Measurements from ENCODE around the gene CRYGB.

CRYGB gene

DNA sequence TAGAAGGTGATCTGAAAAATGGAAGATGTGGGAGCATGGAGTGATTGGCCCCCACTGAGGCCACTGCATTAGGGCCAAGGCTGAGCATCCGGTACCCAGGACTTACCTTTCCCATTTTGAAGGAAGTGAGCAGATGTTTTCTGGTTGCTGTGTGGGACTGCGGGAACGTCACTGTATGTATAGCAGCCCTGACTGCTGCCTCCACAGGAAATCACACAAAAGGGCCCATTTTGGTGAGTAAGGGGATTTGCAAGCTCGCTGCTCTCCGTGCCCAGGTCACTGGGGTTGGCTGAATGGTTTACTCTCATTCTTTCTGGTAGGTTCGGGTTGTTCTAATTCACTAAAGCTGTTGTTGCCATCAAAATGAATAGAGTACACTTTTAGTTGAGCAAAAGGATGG is at the start of gene CRYGB:
CRYGB (minus strand) TSS at position 153 of the 400 bp plus-strand sequence; CDS start at position 115, 38 bp downstream.
- Histone ChIP-seq H3K79me2 (ENCODE audit: insufficient read depth, low read length) (no peaks in the 10 kb centered on the region), H3F3A (ENCODE audit: insufficient read depth) (no peaks in the 10 kb centered on the region), H4K20me1 (ENCODE audit: low read depth, low read length) (no peaks in the 10 kb centered on the region), H2AFZ (ENCODE audit: low read depth, low read length, severe bottlenecking) (no peak within 1 kb of the TSS), H3K27me3 (ENCODE audit: low read length) (no peaks in the 10 kb centered on the region), H3K9ac (ENCODE audit: low read length) (no peak within 1 kb of the TSS), H3K9me3 (ENCODE audit: insufficient read depth, low read length) (no peaks in the 10 kb centered on the region), H3K36me3 (ENCODE audit: low read length) (no peaks in the 10 kb centered on the region), H3K27ac (ENCODE audit: low read depth, low read length) (no peak within 1 kb of the TSS), H3K4me2 (ENCODE audit: low read depth, low read length, poor library complexity, severe bottlenecking) (no peak within 1 kb of the TSS), H3K4me3 (ENCODE audit: insufficient read depth, low read length, poor library complexity, severe bottlenecking) (no peak within 1 kb of the TSS), H3K9me2 (replicated peaks; ENCODE audit: insufficient read depth, low read length) (no peaks in the 10 kb centered on the region)
- TF ChIP-seq, protein P1, sequence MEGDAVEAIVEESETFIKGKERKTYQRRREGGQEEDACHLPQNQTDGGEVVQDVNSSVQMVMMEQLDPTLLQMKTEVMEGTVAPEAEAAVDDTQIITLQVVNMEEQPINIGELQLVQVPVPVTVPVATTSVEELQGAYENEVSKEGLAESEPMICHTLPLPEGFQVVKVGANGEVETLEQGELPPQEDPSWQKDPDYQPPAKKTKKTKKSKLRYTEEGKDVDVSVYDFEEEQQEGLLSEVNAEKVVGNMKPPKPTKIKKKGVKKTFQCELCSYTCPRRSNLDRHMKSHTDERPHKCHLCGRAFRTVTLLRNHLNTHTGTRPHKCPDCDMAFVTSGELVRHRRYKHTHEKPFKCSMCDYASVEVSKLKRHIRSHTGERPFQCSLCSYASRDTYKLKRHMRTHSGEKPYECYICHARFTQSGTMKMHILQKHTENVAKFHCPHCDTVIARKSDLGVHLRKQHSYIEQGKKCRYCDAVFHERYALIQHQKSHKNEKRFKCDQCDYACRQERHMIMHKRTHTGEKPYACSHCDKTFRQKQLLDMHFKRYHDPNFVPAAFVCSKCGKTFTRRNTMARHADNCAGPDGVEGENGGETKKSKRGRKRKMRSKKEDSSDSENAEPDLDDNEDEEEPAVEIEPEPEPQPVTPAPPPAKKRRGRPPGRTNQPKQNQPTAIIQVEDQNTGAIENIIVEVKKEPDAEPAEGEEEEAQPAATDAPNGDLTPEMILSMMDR (IDR thresholded peaks at IDR 0.05; ENCODE audit: insufficient read depth, low read length, poor library complexity, severe bottlenecking) = no peak
- no peak for TF ChIP-seq EZH2phosphoT487 (conservative IDR thresholded peaks at IDR 0.05; ENCODE audit: low read length)

GRCh38 chr2:208195531-208195930 is 49.6 kb upstream of the CRYGB start:
- Histone ChIP-seq H2AFZ (ENCODE audit: low read depth, low read length, severe bottlenecking) (peak overlapping the region; percentile 59), H3K9me3 (ENCODE audit: insufficient read depth, low read length) (no peaks in the 10 kb centered on the region), H3K9me2 (replicated peaks; ENCODE audit: insufficient read depth, low read length) (no peaks in the 10 kb centered on the region), H3K79me2 (ENCODE audit: insufficient read depth, low read length) (no peaks in the 10 kb centered on the region), H4K20me1 (ENCODE audit: low read depth, low read length) (no peaks in the 10 kb centered on the region), H3K36me3 (ENCODE audit: low read length) (no peaks in the 10 kb centered on the region), H3K4me3 (ENCODE audit: insufficient read depth, low read length, poor library complexity, severe bottlenecking) (no peak overlapping the region), H3K27me3 (ENCODE audit: low read length) (no peaks in the 10 kb centered on the region), H3K4me2 (ENCODE audit: low read depth, low read length, poor library complexity, severe bottlenecking) (no peak overlapping the region), H3K27ac (ENCODE audit: low read depth, low read length) (no peak overlapping the region), H3K9ac (ENCODE audit: low read length) (no peak overlapping the region), H3F3A (ENCODE audit: insufficient read depth) (no peaks in the 10 kb centered on the region)
- no peak for TF ChIP-seq EZH2phosphoT487 (conservative IDR thresholded peaks at IDR 0.05; ENCODE audit: low read length)
- TF ChIP-seq, protein P1 (IDR thresholded peaks at IDR 0.05; ENCODE audit: insufficient read depth, low read length, poor library complexity, severe bottlenecking) = no peak

- no peak overlapping the region for H3K4me2 ChIP-seq (ENCODE audit: low read depth, low read length, poor library complexity, severe bottlenecking)
- H3K36me3 ChIP-seq (ENCODE audit: low read length) = no peaks in the 10 kb centered on the region
- no peaks in the 10 kb centered on the region for H3K79me2 ChIP-seq (ENCODE audit: insufficient read depth, low read length)
- no peaks in the 10 kb centered on the region for H3K9me3 ChIP-seq (ENCODE audit: insufficient read depth, low read length)
- H4K20me1 ChIP-seq (ENCODE audit: low read depth, low read length) = no peaks in the 10 kb centered on the region
- H3F3A ChIP-seq (ENCODE audit: insufficient read depth) = no peaks in the 10 kb centered on the region
- no peaks in the 10 kb centered on the region for H3K9me2 ChIP-seq (replicated peaks; ENCODE audit: insufficient read depth, low read length)
- TF ChIP-seq, protein P1 (IDR thresholded peaks at IDR 0.05; ENCODE audit: insufficient read depth, low read length, poor library complexity, severe bottlenecking) = no peak
- TF ChIP-seq EZH2phosphoT487 (conservative IDR thresholded peaks at IDR 0.05; ENCODE audit: low read length) = no peak
- H3K4me3 ChIP-seq (ENCODE audit: insufficient read depth, low read length, poor library complexity, severe bottlenecking) = no peak overlapping the region
- H2AFZ ChIP-seq (ENCODE audit: low read depth, low read length, severe bottlenecking) = no peak overlapping the region
- H3K9ac ChIP-seq (ENCODE audit: low read length) = no peak overlapping the region
- H3K27me3 ChIP-seq (ENCODE audit: low read length) = no peaks in the 10 kb centered on the region
- H3K27ac ChIP-seq (ENCODE audit: low read depth, low read length) = no peak overlapping the region
These were observed 46.8 kb upstream of the CRYGB start for GRCh38 chr2:208192611-208193236.

Measured in SU-DHL-6 (cell line).